SK-N-SH (cell line): ENCODE results near the gene LILRB5.
"Not testable (repeated sequence)": the region's sequence is repeated elsewhere in the genome, so short reads cannot be mapped to it uniquely, and the experiment has no call there.

Experiments
- ZBTB33 ChIP-seq: IDR thresholded peaks from 2 replicates; pipeline ENCODE4 v1.4.0; 2012; ENCODE audit warnings: low read depth, borderline replicate concordance
- TF ChIP-seq, protein P1 (sequence below): fragments of 200-600 bp; sonication (generic); IDR thresholded peaks from 2 replicates; pipeline ENCODE4 v1.6.1; 2017; ENCODE audit warnings: antibody characterized with exemption, mild to moderate bottlenecking, moderate library complexity

DNA sequence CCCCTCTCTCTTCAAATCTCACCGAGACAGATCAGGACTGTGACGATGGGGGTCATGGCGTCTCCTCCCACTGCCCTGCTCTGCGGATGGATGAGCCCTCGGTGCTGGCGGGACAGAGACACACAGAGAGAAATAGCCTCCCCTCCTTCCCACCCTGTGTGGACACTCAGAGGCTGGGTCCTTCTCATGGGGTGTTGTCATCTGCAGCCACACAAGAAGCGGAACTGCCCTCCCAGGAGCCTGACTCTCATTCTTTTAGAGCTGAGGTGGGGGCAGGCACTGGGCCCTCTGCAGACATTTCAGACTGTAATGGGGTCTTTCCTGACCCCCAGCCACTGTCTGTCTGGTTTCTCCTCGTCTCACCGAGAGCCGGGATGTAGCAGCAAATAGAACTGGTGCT lies 23.4 kb upstream of the LILRB5 start:
- TF ChIP-seq, protein P1, sequence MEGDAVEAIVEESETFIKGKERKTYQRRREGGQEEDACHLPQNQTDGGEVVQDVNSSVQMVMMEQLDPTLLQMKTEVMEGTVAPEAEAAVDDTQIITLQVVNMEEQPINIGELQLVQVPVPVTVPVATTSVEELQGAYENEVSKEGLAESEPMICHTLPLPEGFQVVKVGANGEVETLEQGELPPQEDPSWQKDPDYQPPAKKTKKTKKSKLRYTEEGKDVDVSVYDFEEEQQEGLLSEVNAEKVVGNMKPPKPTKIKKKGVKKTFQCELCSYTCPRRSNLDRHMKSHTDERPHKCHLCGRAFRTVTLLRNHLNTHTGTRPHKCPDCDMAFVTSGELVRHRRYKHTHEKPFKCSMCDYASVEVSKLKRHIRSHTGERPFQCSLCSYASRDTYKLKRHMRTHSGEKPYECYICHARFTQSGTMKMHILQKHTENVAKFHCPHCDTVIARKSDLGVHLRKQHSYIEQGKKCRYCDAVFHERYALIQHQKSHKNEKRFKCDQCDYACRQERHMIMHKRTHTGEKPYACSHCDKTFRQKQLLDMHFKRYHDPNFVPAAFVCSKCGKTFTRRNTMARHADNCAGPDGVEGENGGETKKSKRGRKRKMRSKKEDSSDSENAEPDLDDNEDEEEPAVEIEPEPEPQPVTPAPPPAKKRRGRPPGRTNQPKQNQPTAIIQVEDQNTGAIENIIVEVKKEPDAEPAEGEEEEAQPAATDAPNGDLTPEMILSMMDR = not testable (repeated sequence)
- TF ChIP-seq ZBTB33 = not testable (repeated sequence)
